Measurements from ENCODE around the gene C11orf21.
"Not testable (repeated sequence)": the region's sequence is repeated elsewhere in the genome, so short reads cannot be mapped to it uniquely, and the experiment has no call there.

The C11orf21 gene

GRCh38 chr11:2297623-2298030, 4.1 kb downstream of the C11orf21 start:
- DNase-seq (ENCODE audit: low read depth in 4 of 4, low spot score in 1 of 4): no peak

GRCh38 chr11:2296913-2297622, 4.7 kb downstream of the C11orf21 start:
- DNase-seq (ENCODE audit: low read depth in 4 of 4, low spot score in 1 of 4): no peak

- no peak for DNase-seq (ENCODE audit: low read depth in 4 of 4, low spot score in 1 of 4)
Measured at GRCh38 chr11:2295971-2296912, 5.5 kb downstream of the C11orf21 start.

- no peak for DNase-seq (ENCODE audit: low read depth in 4 of 4, low spot score in 1 of 4)
Measured at GRCh38 chr11:2294926-2295290, 6.8 kb downstream of the C11orf21 start.

- no peak for DNase-seq (ENCODE audit: low read depth in 4 of 4, low spot score in 1 of 4)
Measured at GRCh38 chr11:2293984-2294925, 7.5 kb downstream of the C11orf21 start.

- DNase-seq (ENCODE audit: low read depth in 4 of 4, low spot score in 1 of 4): no peak
Measured at GRCh38 chr11:2293531-2293971, 8.2 kb downstream of the C11orf21 start.

- DNase-seq (ENCODE audit: low read depth in 4 of 4, low spot score in 1 of 4): no peak
Measured at GRCh38 chr11:2290351-2290841, 11.3 kb downstream of the C11orf21 start.

GRCh38 chr11:2289859-2290258, 11.9 kb downstream of the C11orf21 start:
- DNase-seq (ENCODE audit: low read depth in 4 of 4, low spot score in 1 of 4): no peak

- no peak for DNase-seq (ENCODE audit: low read depth in 4 of 4, low spot score in 1 of 4)
Measured at GRCh38 chr11:2289350-2289749, 12.4 kb downstream of the C11orf21 start.

GRCh38 chr11:2287091-2287490, 14.6 kb downstream of the C11orf21 start:
- no peak for DNase-seq (ENCODE audit: low read depth in 4 of 4, low spot score in 1 of 4)

- DNase-seq (ENCODE audit: low read depth in 4 of 4, low spot score in 1 of 4): not testable (repeated sequence)
Measured at GRCh38 chr11:2286350-2286749, 15.4 kb downstream of the C11orf21 start.

- no peak for DNase-seq (ENCODE audit: low read depth in 4 of 4, low spot score in 1 of 4)
Measured at GRCh38 chr11:2280208-2280607, 21.5 kb downstream of the C11orf21 start.

- no peak for DNase-seq (ENCODE audit: low read depth in 4 of 4, low spot score in 1 of 4)
Measured at GRCh38 chr11:2277933-2278523, 23.7 kb downstream of the C11orf21 start.

GRCh38 chr11:2277008-2277346, 24.7 kb downstream of the C11orf21 start:
- no peak for DNase-seq (ENCODE audit: low read depth in 4 of 4, low spot score in 1 of 4)

- DNase-seq (ENCODE audit: low read depth in 4 of 4, low spot score in 1 of 4): no peak
Measured at GRCh38 chr11:2276280-2277007, 25.3 kb downstream of the C11orf21 start.

GRCh38 chr11:2275334-2276279, 26.1 kb downstream of the C11orf21 start:
- no peak for DNase-seq (ENCODE audit: low read depth in 4 of 4, low spot score in 1 of 4)

GRCh38 chr11:2273771-2274170, 27.9 kb downstream of the C11orf21 start:
- DNase-seq (ENCODE audit: low read depth in 4 of 4, low spot score in 1 of 4): no peak

GRCh38 chr11:2273311-2273710, 28.4 kb downstream of the C11orf21 start:
- DNase-seq (ENCODE audit: low read depth in 4 of 4, low spot score in 1 of 4): no peak

- no peak for DNase-seq (ENCODE audit: low read depth in 4 of 4, low spot score in 1 of 4)
Measured at GRCh38 chr11:2272946-2273280, 28.8 kb downstream of the C11orf21 start.

All from stimulated activated CD4-positive, alpha-beta T cell treated with anti-CD3 and anti-CD28 coated beads, Interleukin-1b, Interleukin-23, amount 100 ng/mL, for 24 hours (primary cell).